Femur (tissue), 1 donor: ENCODE measurements around the gene DAPK1.

Experiments used
- DNase-seq: peaks from one replicate; pipeline ENCODE4 v3.0.0-alpha.2; 2017

The DAPK1 gene

DNA sequence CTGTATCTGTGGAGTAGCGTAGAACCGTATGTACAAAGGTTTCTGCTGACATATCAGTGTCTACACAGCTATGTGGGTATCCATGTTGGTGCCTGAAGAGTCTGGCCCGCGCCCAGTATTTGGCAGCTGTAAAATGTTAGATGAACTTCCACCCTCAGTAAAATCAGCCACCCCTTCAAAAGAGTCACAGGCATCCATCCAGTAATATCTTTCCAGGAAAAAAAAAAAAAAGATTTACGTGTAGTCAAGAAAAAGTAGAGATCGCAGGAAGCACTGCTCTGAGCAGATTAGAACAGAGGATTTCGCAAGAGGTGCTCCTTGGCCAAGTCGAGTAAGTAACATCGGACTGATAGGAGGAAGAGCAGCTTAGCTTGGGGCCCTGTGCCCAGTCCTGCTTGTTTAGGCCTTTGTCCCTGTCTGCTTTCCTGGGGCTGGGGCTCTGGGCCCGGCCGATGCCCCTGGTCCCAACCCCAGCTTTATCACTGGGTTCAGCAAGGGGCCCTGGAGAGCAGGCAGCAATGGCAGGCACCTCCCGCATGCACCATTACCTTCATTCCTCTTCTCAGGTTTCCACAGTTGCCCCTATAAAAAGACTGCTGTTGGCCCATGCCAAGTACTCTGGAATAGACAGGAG is 21.2 kb downstream of the DAPK1 start:
- DNase-seq: no peak

- no peak for DNase-seq
These were observed 21.8 kb downstream of the DAPK1 start for GRCh38 chr9:87519461-87519860.

DNA sequence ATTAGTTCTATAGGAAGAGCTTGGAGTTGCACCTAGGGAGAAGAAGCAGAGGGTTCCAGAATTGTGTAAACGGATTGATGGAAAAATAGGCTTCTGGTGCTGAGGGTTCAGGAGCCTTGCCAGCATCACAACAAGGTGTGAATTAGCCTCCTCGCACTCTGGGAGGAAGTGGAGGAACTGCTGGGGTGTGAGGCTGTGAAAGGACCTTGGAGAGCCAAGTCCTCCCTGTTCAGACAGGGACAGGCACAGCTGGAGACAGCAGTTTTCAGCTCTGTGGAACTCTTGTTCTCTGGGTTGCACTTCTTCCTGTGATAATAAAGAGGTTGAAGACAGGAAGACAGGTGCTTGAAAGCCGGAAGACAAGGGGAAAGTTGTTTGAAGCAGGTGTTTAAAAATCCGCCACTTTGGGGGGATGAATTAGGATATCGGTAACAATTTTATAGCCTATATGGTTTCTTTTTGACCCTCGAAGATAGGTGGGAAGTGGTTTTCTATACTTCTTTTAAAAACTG is 22.6 kb downstream of the DAPK1 start:
- no peak for DNase-seq

DNA sequence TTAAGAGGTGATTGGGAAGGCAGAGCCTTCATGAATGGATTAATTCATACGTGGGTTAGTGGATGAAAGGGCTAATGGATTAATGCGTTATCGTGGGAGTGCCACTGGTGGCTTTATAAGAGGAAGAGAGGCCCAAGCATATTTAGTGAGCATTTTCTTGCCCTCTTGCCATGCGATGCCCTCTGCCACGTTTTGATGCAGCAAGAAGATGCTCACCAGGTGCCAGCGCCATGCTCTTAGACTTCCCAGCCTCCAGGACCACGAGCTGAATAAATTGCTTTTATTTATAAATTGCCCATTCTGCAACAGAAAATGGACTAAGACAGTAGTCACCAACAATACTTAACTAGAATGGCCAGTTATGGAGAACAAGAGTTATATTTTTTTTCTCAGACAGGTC is 24.2 kb downstream of the DAPK1 start:
- no peak for DNase-seq

DNA sequence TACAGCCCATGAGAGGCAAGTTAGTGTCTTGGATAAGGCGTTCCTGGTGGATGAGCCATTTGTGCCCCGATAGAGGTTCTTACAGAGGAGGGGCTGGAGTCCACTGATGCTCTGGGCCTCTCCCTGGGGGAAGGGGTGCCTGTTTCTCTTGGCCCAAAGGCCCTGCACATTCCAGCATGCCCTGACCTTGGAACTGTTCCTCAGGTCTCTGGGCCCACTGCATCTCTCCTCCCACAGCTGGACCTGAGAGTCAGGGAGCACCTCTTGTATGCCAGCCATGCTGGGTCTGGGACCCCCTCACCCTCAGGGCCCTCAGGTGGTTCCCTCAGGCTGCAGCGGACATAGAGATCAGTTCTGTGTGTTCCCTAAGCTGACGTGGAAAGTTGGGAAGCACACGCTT is 26.4 kb downstream of the DAPK1 start:
- no peak for DNase-seq

- no peak for DNase-seq
These were observed 28.1 kb downstream of the DAPK1 start for GRCh38 chr9:87525546-87526303.

DNA sequence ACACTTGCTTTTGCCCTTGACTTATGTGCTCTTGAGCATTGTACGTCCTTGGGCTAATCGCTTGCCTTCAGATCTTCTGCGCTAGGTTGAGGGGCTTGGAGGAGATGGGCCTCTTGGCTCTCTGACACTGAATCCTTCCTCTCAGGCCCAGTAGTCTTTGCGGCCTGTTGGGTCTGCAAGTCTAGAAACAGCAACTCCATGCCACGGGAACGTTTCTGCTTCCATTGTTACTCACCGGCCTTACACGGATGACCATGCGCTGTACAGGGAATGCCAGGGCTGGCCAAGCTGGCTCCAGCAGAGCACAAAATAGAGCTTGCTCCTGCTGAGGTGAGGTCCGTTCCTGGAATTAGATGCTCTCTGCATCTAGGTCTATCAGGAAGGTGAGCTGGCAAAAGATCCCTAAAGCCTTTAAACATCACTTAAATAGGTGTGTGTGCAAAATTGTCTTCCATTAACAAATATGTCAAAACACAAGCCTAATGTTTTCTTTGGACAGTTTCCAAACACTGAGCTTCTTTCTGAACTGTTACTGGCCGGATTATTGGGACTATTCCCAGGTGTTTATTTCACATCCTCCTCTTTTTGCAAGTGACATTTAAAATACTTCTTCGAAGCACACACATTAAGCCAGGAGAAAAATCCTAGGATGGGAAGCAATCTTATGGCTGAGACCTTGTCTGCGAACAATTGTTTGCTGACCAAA is 29.7 kb downstream of the DAPK1 start:
- DNase-seq: no peak

DNA sequence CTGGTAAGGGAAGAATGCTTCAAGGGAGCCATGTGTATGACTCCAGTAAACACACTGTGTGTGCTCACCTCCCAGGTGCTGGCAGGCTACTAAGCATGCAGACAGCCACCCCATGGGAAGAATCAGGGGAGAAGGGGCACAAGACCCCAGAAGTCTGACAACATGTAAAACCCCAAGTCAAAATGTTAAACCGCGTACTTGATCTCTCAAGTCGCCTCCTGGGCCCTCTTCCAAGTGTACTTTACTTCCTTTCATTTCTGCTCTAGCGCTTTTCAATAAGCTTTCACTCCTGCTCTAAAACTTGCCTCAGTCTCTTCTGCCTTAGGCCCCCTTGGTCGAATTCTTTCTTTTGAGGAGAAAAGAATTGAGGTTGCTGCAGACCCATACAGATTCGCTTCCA is 31.3 kb downstream of the DAPK1 start:
- DNase-seq: no peak

- no peak for DNase-seq
These were observed 32.0 kb downstream of the DAPK1 start for GRCh38 chr9:87529671-87530070.

GRCh38 chr9:87530716-87531115 is 33.0 kb downstream of the DAPK1 start:
- DNase-seq: no peak

DNA sequence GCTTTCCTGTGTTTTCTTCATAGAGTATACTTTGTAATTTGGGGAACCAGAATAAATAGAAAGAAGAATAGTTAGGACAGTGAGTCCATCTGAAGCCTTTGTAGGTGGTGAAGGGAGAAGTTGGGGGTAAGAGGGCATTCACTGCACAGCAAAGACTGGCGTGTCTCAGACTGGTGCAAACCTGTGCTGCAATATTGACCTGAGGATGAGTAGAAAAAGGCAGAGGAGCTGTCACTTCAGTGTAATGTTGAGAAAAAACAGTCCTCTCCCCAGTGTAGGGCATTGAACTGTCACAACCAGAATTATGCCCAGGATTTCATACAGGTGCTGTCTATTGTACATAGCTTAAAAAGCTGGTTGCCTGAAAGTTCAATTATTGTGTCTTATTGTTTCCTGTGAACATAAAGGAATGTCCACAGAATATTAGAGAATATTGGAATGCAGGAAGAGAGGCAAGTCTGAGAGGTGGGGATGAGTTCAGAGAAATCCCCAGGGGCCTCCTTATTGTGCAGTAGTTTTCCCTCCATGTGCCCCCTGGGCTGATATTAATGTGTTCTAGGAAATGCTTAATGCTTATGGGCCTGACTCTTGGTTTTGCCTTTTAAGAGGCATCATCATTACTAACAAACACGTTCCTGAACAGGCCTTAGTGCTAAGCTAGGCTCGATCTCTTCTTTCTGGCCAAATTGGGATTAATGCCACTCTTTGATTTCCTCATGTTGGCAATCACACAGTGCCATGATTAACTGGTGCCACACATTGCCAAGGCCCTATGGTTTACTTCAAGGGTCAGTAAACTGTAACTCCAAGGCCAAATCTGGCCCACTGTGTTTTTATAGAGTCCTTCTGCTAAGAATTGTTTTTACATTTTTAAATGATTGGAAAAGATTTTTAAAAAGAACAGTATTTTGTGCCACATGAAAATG is 34.0 kb downstream of the DAPK1 start:
- no peak for DNase-seq

DNA sequence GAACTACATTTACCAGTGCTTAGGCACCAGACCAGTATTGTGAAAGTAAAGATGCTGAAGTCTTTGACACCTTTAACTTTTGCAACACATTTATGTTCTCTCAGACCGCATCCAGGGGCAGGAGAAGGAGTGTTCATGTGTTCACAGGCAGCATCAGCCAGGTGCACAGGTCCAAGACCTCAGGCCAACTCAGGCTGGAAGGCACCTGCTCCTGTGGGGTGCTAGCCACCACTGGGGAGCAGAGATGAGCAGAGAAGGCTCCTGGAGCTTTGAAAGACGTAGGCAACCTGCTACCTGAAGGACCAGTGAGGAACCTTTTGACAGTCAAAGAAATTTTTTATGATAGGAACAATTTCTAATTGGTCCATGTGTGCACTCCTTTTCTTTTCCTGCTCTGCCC is 35.6 kb downstream of the DAPK1 start:
- DNase-seq: no peak

DNA sequence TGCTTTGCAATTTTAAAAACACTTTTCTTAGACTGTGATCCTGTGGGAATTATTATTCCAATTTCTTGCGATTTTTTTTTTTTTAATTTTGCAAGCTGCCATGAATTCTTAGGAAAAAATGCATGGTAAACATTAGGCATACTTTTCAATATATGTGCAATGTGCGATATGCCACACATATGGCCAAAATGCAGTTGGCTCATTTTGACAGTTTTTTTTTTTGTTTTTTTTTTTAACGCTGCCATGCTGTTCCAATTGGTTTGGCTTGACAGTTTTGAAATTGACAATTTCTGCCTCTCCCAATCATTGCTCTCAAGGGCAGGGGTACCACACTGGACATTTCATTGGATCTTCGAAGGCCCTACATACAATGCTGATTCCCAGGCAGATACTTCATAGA is 36.4 kb downstream of the DAPK1 start:
- DNase-seq: no peak

GRCh38 chr9:87534957-87535356 is 37.3 kb downstream of the DAPK1 start:
- no peak for DNase-seq

- no peak for DNase-seq
These were observed 38.3 kb downstream of the DAPK1 start for GRCh38 chr9:87535817-87536539.

DNA sequence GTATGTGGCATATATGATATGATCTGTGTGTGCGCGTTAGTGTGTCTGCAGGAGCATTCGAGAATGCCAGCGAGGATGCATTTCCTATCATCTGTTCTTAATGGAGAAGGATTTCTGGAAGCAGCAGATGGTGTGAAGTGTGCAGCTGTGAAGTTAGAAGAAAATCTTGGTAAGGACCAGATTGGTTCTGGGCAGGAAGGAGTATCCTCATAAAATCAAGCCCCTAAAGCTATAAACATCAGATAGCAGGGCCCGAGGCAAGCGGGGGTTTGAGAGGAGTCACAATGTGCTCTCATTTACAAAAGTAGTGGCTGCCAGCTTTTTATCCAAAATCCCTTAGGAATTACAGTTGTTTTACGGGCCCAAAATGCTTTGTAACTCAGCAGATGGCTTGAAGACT is 40.0 kb downstream of the DAPK1 start:
- DNase-seq: no peak

DNA sequence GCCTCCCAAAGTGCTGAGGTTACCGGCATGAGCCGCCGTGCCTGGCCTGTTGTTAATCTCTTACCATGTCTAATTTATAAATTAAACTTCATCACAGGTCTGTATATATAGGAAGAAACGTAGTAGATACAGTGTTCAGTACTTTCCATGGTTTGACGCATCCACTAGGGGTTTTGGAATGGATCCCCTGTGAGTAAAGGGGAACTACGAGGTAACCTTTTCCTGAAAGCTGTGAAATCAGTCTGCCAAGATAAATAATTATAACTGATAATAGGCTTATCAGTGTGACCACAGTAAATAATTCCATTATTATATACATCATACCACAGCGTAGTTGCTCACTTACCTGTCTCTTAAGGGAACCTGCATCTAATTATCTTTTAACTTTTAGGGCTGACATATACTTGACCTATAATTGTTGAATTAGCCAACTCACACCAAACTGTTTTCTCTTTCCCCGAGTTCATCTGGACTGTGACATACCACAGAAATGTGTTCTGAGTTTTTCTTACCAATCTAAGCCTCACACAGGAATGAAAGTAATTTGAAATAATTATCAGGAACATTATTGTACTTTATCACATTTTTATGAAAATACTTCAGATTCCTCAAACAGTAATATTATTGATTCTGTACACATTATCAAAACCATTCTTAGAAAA is 42.9 kb downstream of the DAPK1 start:
- DNase-seq: no peak

DNA sequence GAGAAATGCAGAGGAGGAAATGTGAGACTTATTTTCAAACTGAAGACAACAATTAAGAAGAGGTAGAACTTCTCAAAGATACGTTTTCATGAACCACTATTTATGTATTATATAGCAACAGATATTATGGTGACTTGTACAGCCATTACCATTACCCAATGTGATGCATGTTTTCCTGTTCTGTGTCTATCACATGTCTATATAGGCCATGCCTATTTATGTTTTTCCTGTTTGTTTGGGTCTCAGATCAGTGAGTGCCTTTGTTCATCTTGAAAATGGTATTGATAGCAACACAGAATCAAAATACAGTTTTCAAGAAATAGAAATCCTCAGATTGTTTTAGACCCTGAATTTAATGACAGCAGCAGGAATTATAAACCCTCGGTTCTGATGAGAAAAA is 44.0 kb downstream of the DAPK1 start:
- DNase-seq: no peak

DNA sequence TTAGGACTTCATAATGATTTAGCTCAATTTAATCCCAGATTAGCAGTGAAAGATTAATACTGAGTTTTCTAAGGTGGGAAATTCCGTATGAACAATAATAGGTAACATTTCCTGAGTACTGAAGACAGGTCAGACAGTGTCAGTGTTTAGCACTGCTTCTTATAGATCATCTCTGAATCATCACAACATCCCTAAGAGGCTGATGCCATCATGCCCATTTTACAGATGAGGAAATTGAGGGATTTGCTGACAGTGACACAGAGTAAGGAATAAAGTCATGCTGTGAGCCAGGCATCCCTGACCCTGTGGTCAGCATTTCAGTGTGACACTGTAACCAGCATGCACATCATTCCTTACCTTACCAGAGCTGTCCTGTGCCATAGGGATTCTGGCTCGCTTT is 44.5 kb downstream of the DAPK1 start:
- no peak for DNase-seq

GRCh38 chr9:87543251-87543650 is 45.6 kb downstream of the DAPK1 start:
- no peak for DNase-seq

DNA sequence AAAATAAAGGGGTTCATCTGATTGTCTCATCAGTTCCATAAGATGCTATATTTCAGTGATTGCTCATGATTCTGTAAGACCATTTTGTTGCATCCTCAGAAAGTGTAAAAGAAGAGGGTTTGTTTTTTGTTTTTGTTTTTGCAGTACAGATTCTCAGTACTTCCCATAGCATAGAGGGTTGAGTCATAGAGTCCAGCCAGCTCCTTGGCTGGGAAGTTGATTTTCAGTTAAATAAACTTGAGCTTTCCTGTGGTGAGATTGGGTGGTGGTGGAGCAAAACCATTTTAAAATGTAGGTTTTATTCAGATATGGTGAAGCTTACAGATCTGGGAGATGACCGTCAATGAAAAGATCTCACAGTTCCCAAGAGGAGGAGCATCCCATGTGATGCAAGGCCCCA is 48.2 kb downstream of the DAPK1 start:
- DNase-seq: no peak

DNA sequence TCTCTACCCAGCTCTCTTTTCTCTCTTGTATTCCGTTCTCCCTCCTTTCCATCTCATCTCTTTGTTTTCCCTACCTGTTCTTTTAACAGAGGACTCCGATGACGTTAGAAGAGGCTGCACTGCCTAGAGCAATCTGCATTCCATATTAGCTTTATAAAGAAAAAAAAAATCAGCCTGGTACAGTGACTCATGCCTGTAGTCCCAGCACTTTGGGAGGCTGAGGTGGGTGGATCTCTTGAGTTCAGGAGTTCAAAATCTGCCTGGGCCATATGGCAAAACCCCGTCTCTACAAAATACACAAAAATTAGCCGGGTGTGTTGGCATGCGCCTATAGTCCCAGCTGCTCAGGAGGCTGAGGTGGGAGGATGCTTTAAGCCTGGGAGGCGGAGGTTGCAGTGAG is 49.0 kb downstream of the DAPK1 start:
- DNase-seq: no peak
